ENCODE measurements around the gene CASZ1.

DNA sequence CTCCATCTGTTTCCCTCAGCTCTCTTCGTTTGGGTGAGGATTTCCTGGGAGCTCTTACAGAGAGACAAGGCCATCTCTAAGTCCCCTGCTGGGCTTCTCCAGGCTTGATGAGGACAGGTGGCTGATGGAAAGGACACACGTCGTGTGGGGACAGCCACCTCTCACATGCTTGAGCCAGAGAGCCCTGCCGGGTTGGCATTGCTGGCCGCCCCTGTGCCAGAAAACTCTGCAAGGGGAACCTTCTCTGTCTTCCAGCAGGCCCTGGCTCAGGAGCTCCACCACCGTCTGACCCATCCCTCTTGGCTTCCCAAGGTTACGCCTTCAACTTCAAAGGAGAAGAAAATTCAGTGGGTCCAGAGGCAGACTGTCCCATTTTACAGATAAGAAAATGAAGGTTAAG lies 82.8 kb downstream of the CASZ1 start:
- TF ChIP-seq, protein P1, sequence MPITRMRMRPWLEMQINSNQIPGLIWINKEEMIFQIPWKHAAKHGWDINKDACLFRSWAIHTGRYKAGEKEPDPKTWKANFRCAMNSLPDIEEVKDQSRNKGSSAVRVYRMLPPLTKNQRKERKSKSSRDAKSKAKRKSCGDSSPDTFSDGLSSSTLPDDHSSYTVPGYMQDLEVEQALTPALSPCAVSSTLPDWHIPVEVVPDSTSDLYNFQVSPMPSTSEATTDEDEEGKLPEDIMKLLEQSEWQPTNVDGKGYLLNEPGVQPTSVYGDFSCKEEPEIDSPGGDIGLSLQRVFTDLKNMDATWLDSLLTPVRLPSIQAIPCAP (CRISPR knock-in tag; IDR thresholded peaks at IDR 0.05): no peak
- TF ChIP-seq ZBTB21 (CRISPR knock-in tag; IDR thresholded peaks at IDR 0.05; ENCODE audit: borderline replicate concordance) (no peak), OVOL2 (CRISPR knock-in tag; IDR thresholded peaks at IDR 0.05; ENCODE audit: borderline replicate concordance) (no peak), IRF2 (CRISPR knock-in tag; IDR thresholded peaks at IDR 0.05; ENCODE audit: borderline replicate concordance, low read depth) (no peak), TEAD4 (CRISPR knock-in tag; IDR thresholded peaks at IDR 0.05) (no peak)
- TF ChIP-seq, protein P2, sequence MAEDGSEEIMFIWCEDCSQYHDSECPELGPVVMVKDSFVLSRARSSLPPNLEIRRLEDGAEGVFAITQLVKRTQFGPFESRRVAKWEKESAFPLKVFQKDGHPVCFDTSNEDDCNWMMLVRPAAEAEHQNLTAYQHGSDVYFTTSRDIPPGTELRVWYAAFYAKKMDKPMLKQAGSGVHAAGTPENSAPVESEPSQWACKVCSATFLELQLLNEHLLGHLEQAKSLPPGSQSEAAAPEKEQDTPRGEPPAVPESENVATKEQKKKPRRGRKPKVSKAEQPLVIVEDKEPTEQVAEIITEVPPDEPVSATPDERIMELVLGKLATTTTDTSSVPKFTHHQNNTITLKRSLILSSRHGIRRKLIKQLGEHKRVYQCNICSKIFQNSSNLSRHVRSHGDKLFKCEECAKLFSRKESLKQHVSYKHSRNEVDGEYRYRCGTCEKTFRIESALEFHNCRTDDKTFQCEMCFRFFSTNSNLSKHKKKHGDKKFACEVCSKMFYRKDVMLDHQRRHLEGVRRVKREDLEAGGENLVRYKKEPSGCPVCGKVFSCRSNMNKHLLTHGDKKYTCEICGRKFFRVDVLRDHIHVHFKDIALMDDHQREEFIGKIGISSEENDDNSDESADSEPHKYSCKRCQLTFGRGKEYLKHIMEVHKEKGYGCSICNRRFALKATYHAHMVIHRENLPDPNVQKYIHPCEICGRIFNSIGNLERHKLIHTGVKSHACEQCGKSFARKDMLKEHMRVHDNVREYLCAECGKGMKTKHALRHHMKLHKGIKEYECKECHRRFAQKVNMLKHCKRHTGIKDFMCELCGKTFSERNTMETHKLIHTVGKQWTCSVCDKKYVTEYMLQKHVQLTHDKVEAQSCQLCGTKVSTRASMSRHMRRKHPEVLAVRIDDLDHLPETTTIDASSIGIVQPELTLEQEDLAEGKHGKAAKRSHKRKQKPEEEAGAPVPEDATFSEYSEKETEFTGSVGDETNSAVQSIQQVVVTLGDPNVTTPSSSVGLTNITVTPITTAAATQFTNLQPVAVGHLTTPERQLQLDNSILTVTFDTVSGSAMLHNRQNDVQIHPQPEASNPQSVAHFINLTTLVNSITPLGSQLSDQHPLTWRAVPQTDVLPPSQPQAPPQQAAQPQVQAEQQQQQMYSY (CRISPR knock-in tag; IDR thresholded peaks at IDR 0.05): no peak
- TF ChIP-seq, protein P3, sequence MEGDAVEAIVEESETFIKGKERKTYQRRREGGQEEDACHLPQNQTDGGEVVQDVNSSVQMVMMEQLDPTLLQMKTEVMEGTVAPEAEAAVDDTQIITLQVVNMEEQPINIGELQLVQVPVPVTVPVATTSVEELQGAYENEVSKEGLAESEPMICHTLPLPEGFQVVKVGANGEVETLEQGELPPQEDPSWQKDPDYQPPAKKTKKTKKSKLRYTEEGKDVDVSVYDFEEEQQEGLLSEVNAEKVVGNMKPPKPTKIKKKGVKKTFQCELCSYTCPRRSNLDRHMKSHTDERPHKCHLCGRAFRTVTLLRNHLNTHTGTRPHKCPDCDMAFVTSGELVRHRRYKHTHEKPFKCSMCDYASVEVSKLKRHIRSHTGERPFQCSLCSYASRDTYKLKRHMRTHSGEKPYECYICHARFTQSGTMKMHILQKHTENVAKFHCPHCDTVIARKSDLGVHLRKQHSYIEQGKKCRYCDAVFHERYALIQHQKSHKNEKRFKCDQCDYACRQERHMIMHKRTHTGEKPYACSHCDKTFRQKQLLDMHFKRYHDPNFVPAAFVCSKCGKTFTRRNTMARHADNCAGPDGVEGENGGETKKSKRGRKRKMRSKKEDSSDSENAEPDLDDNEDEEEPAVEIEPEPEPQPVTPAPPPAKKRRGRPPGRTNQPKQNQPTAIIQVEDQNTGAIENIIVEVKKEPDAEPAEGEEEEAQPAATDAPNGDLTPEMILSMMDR (IDR thresholded peaks at IDR 0.05): no peak
- TF ChIP-seq, protein P4, sequence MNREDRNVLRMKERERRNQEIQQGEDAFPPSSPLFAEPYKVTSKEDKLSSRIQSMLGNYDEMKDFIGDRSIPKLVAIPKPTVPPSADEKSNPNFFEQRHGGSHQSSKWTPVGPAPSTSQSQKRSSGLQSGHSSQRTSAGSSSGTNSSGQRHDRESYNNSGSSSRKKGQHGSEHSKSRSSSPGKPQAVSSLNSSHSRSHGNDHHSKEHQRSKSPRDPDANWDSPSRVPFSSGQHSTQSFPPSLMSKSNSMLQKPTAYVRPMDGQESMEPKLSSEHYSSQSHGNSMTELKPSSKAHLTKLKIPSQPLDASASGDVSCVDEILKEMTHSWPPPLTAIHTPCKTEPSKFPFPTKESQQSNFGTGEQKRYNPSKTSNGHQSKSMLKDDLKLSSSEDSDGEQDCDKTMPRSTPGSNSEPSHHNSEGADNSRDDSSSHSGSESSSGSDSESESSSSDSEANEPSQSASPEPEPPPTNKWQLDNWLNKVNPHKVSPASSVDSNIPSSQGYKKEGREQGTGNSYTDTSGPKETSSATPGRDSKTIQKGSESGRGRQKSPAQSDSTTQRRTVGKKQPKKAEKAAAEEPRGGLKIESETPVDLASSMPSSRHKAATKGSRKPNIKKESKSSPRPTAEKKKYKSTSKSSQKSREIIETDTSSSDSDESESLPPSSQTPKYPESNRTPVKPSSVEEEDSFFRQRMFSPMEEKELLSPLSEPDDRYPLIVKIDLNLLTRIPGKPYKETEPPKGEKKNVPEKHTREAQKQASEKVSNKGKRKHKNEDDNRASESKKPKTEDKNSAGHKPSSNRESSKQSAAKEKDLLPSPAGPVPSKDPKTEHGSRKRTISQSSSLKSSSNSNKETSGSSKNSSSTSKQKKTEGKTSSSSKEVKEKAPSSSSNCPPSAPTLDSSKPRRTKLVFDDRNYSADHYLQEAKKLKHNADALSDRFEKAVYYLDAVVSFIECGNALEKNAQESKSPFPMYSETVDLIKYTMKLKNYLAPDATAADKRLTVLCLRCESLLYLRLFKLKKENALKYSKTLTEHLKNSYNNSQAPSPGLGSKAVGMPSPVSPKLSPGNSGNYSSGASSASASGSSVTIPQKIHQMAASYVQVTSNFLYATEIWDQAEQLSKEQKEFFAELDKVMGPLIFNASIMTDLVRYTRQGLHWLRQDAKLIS (CRISPR knock-in tag; IDR thresholded peaks at IDR 0.05; ENCODE audit: borderline replicate concordance): no peak

Measured in WTC11 (cell line).